ENCODE measurements around the gene RNF17. TPM values are rescaled to one million over a fixed set of nuclear protein-coding genes. Genes with fewer than 3 reads are reported as not detected.

RNF17 gene
- total and polyA plus RNA-seq, 2 of the 8 experiments (the other 6 are each of a cell fraction or from before 2014, with no cell fraction given): not detected

DNA sequence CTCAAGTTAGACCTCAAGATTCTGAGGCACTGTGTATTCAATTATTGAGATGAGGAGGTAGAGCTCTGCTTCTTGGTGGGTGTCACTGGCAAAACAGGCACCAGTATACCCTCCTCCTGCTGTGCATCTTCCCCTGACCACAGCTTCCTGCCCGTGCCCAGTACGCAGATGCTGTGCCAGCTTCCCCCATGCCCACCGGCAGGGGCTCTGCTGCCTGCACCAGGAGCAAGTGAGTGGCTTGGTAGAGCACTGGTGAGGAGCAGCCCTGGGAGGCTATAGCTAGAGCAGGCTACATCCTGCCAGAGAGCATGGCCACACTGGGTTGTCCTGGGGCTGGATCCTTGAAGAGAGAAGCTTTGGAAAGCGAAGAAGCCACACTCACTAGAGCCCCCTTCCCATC, 21.0 kb upstream of the RNF17 start:
- Histone ChIP-seq H3K27me3 (replicated peaks in 1 of 4; ENCODE audit: control insufficient read depth in 3 of 4, extremely low read depth in 1 of 4, insufficient read depth in 3 of 4, low read length in 3 of 4) (peaks cover 38 to 48% (median 47%) of the 10 kb centered on the region in 4 experiments), H3K23ac (ENCODE audit: insufficient read length) (no peak overlapping the region), H4K91ac (replicated peaks; ENCODE audit: insufficient read length, low read length) (peak overlapping the region; percentile 30), H3K18ac (ENCODE audit: extremely low read depth, low read length) (no peak overlapping the region), H3K9ac (replicated peaks in 1 of 4; ENCODE audit: extremely low read depth in 1 of 4, low read depth in 3 of 4, low read length in 3 of 4) (no peak overlapping the region), H3K56ac (replicated peaks; ENCODE audit: insufficient read length, low read depth, low read length) (no peak overlapping the region), H3K4ac (replicated peaks; ENCODE audit: insufficient read length, low read depth, low read length) (no peak overlapping the region), H2BK12ac (ENCODE audit: low read depth, low read length) (no peak overlapping the region), H4K8ac (ENCODE audit: extremely low read depth, insufficient read depth, low read length) (no peak overlapping the region), H2BK5ac (ENCODE audit: low read depth, low read length) (no peak overlapping the region), H2BK120ac (replicated peaks; ENCODE audit: low read depth, low read length) (no peak overlapping the region), H3K4me1 (replicated peaks in 1 of 4; ENCODE audit: control insufficient read depth in 3 of 4, insufficient read depth in 4 of 4, low read length in 3 of 4) (peaks cover 0 to 18% (median 8%) of the 10 kb centered on the region in 4 experiments; a peak in 5 of 7 replicates), H3K4me2 (ENCODE audit: insufficient read depth in 1 of 2, low read depth in 2 of 2, low read length in 2 of 2) (no peak overlapping the region), H3K14ac (ENCODE audit: insufficient read length) (no peak overlapping the region), H3K36me3 (ENCODE audit: control insufficient read depth in 2 of 4, insufficient read depth in 4 of 4, low read length in 3 of 4) (peaks cover 0 to 5% (median 0%) of the 10 kb centered on the region in 4 experiments; a peak in 1 of 8 replicates), H3K9me3 (ENCODE audit: insufficient read depth in 2 of 2, low read depth in 1 of 2, low read length in 1 of 2) (no peaks in the 10 kb centered on the region; a peak in 1 of 4 replicates), H3K23me2 (ENCODE audit: low read depth, low read length) (peaks cover 11% of the 10 kb centered on the region), H2BK20ac (ENCODE audit: low read length) (0 out of 2 replicates have a peak overlapping the region, but pooled peaks have one; percentile 61), H2BK15ac (ENCODE audit: low read length) (peak overlapping the region; percentile 46; the same call in 1 of the 2 replicates), H3K4me3 (ENCODE audit: extremely low read depth in 1 of 4, insufficient read depth in 2 of 4, low read depth in 3 of 4, low read length in 4 of 4) (no peak overlapping the region), H3K79me2 (ENCODE audit: control insufficient read depth in 1 of 2, insufficient read depth in 2 of 2, low read length in 2 of 2) (no peaks in the 10 kb centered on the region), H3K79me1 (ENCODE audit: low read depth, low read length) (no peaks in the 10 kb centered on the region), H4K5ac (ENCODE audit: insufficient read length, low read depth, low read length) (no peak overlapping the region), H4K20me1 (replicated peaks in 1 of 2; ENCODE audit: control insufficient read depth in 1 of 2, insufficient read depth in 2 of 2, low read length in 2 of 2) (peaks cover 0 to 2% of the 10 kb centered on the region in 2 experiments), H2AFZ (ENCODE audit: low read length) (no peak overlapping the region), H2AK5ac (ENCODE audit: low read depth, low read length) (0 out of 2 replicates have a peak overlapping the region, but pooled peaks have one; percentile 40), H3K27ac (ENCODE audit: low read depth, low read length) (no peak overlapping the region)
- 93% methylated on average over 3 of the region's 4 CpGs; no CpG with 5 or more reads in 1 of the 2 experiments for WGBS, 2 experiments (ENCODE audit: extremely low coverage in 1 of 2, insufficient coverage in 1 of 2, insufficient read length in 1 of 2, insufficient replicate concordance in 2 of 2, low coverage in 1 of 2, low lambda C conversion rate in 2 of 2, missing lambda C conversion rate in 1 of 2)
- DNase-seq (ENCODE audit: low read depth in 1 of 2, low spot score in 2 of 2) (no peak), FAIRE-seq (no peak)
- CTCF ChIA-PET (ENCODE audit: partially characterized antibody): interaction anchor here (1.0 to 2.7 kb wide), 7 partner anchors 9 to 241 kb away, joined by 3 to 12 read pairs (median 6); no protein-coding TSS in a partner anchor
- POLR2A ChIA-PET (ENCODE audit: partially characterized antibody): interaction anchor here (1.1 kb wide), 1 partner anchor 62 kb away, joined by 3 read pairs; no protein-coding TSS in a partner anchor
- TF ChIP-seq, protein P1, sequence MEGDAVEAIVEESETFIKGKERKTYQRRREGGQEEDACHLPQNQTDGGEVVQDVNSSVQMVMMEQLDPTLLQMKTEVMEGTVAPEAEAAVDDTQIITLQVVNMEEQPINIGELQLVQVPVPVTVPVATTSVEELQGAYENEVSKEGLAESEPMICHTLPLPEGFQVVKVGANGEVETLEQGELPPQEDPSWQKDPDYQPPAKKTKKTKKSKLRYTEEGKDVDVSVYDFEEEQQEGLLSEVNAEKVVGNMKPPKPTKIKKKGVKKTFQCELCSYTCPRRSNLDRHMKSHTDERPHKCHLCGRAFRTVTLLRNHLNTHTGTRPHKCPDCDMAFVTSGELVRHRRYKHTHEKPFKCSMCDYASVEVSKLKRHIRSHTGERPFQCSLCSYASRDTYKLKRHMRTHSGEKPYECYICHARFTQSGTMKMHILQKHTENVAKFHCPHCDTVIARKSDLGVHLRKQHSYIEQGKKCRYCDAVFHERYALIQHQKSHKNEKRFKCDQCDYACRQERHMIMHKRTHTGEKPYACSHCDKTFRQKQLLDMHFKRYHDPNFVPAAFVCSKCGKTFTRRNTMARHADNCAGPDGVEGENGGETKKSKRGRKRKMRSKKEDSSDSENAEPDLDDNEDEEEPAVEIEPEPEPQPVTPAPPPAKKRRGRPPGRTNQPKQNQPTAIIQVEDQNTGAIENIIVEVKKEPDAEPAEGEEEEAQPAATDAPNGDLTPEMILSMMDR (IDR thresholded peaks at IDR 0.05; ENCODE audit: control extremely low read depth in 1 of 3, insufficient read depth in 1 of 3, low read depth in 1 of 3, low read length in 3 of 3): no peak
- TF ChIP-seq TCF12 (IDR thresholded peaks at IDR 0.05; ENCODE audit: low read depth, low read length): no peak
- TF ChIP-seq JUN (IDR thresholded peaks at IDR 0.05; ENCODE audit: low read depth, low read length): no peak
- TF ChIP-seq CBX5 (IDR thresholded peaks at IDR 0.05; ENCODE audit: low read depth, low read length): no peak
- no peak for TF ChIP-seq FOSL1 (IDR thresholded peaks at IDR 0.05; ENCODE audit: insufficient read depth, low read depth, low read length)
- TF ChIP-seq KDM4A (IDR thresholded peaks at IDR 0.05; ENCODE audit: low read depth, low read length, severe bottlenecking): no peak
- no peak for TF ChIP-seq EP300 (IDR thresholded peaks at IDR 0.05; ENCODE audit: borderline replicate concordance in 1 of 2, low read depth in 2 of 2, low read length in 2 of 2)
- TF ChIP-seq GTF2F1 (IDR thresholded peaks at IDR 0.05; ENCODE audit: borderline replicate concordance, low read depth, low read length): no peak
- TF ChIP-seq JUND (IDR thresholded peaks at IDR 0.05; ENCODE audit: low read length): no peak
